Ishikawa (cell line): Measurements from ENCODE around the gene KIF26B.

Experiments
- CEBPB ChIP-seq: IDR thresholded peaks from 2 replicates; pipeline ENCODE4 v1.6.1; 2012
- CREB1 ChIP-seq: IDR thresholded peaks from 2 replicates; pipeline ENCODE4 v1.6.1; 2012; ENCODE audit warnings: low read depth
- EP300 ChIP-seq: IDR thresholded peaks from 2 replicates; pipeline ENCODE4 v1.6.1; 2012; ENCODE audit warnings: borderline replicate concordance
- FOXM1 ChIP-seq: IDR thresholded peaks from 2 replicates; pipeline ENCODE4 v1.6.1; 2012; ENCODE audit warnings: low read depth, borderline replicate concordance
- MAX ChIP-seq: IDR thresholded peaks from 2 replicates; pipeline ENCODE4 v1.6.1; 2012
- NFIC ChIP-seq: IDR thresholded peaks from 2 replicates; pipeline ENCODE4 v1.6.1; 2012
- RAD21 ChIP-seq: IDR thresholded peaks from 2 replicates; pipeline ENCODE4 v1.6.1; 2012; ENCODE audit warnings: low read depth
- REST ChIP-seq: IDR thresholded peaks from 2 replicates; pipeline ENCODE4 v1.6.1; 2012; ENCODE audit warnings: low read depth, mild to moderate bottlenecking
- TAF1 ChIP-seq: IDR thresholded peaks from 2 replicates; pipeline ENCODE4 v1.6.1; 2012; ENCODE audit warnings: low read depth, mild to moderate bottlenecking
- TCF12 ChIP-seq: IDR thresholded peaks from 2 replicates; pipeline ENCODE4 v1.6.1; 2012; ENCODE audit warnings: low read depth
- TEAD4 ChIP-seq: IDR thresholded peaks from 2 replicates; pipeline ENCODE4 v1.6.1; 2012

GRCh38 chr1:245459621-245460020, 304.8 kb downstream of the KIF26B start:
- TF ChIP-seq TCF12: no peak
- TF ChIP-seq EP300: no peak
- no peak for TF ChIP-seq TAF1
- no peak for TF ChIP-seq CEBPB
- TF ChIP-seq MAX: no peak
- TF ChIP-seq CREB1: no peak
- no peak for TF ChIP-seq RAD21
- TF ChIP-seq TEAD4: no peak
- TF ChIP-seq NFIC: no peak
- TF ChIP-seq REST: no peak
- no peak for TF ChIP-seq FOXM1
